Heart left ventricle (tissue), 16 donors: ENCODE measurements around the gene RAMP1. TPM values are rescaled to one million over a fixed set of nuclear protein-coding genes. Genes with fewer than 3 reads are reported as not detected.

Experiments
- ATAC-seq, 4 donors: fragments of 200-7000 bp; cut with Tn5 transposase; one replicate each; pipeline ENCODE4 v1.9.1; 2020 to 2022; ENCODE audit warnings: moderate library complexity in 4 of 4, mild to moderate bottlenecking in 3 of 4, moderate number of reproducible peaks in 1 of 4
- DNase-seq, 5 donors: peaks; one replicate each; pipeline ENCODE4 v3.0.0-alpha.2; 2020
- H3K27ac ChIP-seq, 12 donors: fragments of 200-600 bp; sonication (generic) in 4 of 12; one replicate each; pipeline versions ENCODE4 v1.5.0 to v1.8.0; 2016 to 2022; ENCODE audit warnings: mild to moderate bottlenecking in 2 of 12
- H3K27me3 ChIP-seq, 9 donors: fragments of 200-600 bp; sonication (generic) in 2 of 9; one replicate each; pipeline versions ENCODE4 v1.5.1 to v1.8.0; 2016 to 2022; ENCODE audit warnings: mild to moderate bottlenecking in 3 of 9
- H3K36me3 ChIP-seq, 9 donors: fragments of 200-600 bp; sonication (generic) in 2 of 9; one replicate each; pipeline versions ENCODE4 v1.5.0 to v1.8.0; 2018 to 2022; ENCODE audit warnings: mild to moderate bottlenecking in 2 of 9
- H3K4me1 ChIP-seq, 12 donors: fragments of 200-600 bp; sonication (generic) in 4 of 12; one replicate each; pipeline versions ENCODE4 v1.5.0 to v1.8.0; 2016 to 2022; ENCODE audit warnings: mild to moderate bottlenecking in 3 of 12
- H3K4me3 ChIP-seq, 12 donors: fragments of 200-600 bp; sonication (generic) in 4 of 12; one replicate each; pipeline versions ENCODE4 v1.5.0 to v1.8.0; 2017 to 2022; ENCODE audit warnings: mild to moderate bottlenecking in 9 of 12, moderate library complexity in 4 of 12
- H3K9me3 ChIP-seq, 12 donors: fragments of 200-600 bp; sonication (generic) in 4 of 12; one replicate each; pipeline versions ENCODE4 v1.5.0 to v1.8.0; 2016 to 2022; ENCODE audit warnings: mild to moderate bottlenecking in 1 of 12
- CTCF ChIP-seq, 12 donors: fragments of 200-600 bp; sonication (generic) in 4 of 12; IDR thresholded peaks; one replicate each; pipeline versions ENCODE4 v1.5.0 to v1.8.0; 2018 to 2022; ENCODE audit warnings: antibody characterized with exemption in 12 of 12, mild to moderate bottlenecking in 5 of 12
- POLR2A ChIP-seq, 2 donors: fragments of 450-650 bp; IDR thresholded peaks; one replicate each; pipeline ENCODE4 v1.6.1; 2017; ENCODE audit warnings: antibody characterized with exemption in 2 of 2, mild to moderate bottlenecking in 2 of 2, moderate library complexity in 2 of 2
- WGBS, 4 donors: extraction: QIAGEN DNeasy Blood & Tissue Kit in 2 of 4; methylation state at CpG; one replicate each; pipeline versions ENCODE4 v1.1.5 to v1.1.7; 2013 to 2018; 5-methylcytosine and 5-hydroxymethylcytosine counted together
- intact Hi-C, 10 donors: fragments of 100-400 bp; cut with DNase I; formaldehyde crosslinking; loops; one replicate each; pipeline versions ENCODE4 v1.11.1 to v1.14.2; 2022
- polyA plus RNA-seq, 2 donors: library from polyadenylated mRNA; stranded (reverse); fragments of 200-250 nt; gene quantifications; one replicate each; pipeline ENCODE4 v1.2.3, GENCODE V29; 2013
- total RNA-seq, 9 donors: library from RNA; depleted of rRNA in 2 of 9; stranded (reverse); fragments of >200 nt in 2 of 9; fragmentation: NEBNext Ultra II Directional in 3 of 9; extraction: Animal tissue kit (Norgen Biotek cat#: 25700) in 3 of 9; gene quantifications; one replicate each; pipeline versions ENCODE4 v1.1.0 to v1.2.4, GENCODE V29; 2016 to 2023
- donor health status: ischemic (EF 13 %, LVEDD 7.1; RV severe dilation, severe dysfunction).
- donor health status: healthy with polysubstance abuse.
- donor health status: DM: no; HTN: yes; CAD: no.
- donor health status: DM: no; HTN: no; CAD: no.
- donor health status: ischemic (EF 25% LVEDD 6.9; RV normal size, moderate dysfunction).
- donor health status: ischemic (EF 25% LVEDD 5.7; RV mildly dilated, moderate dysfunction).
- donor health status: healthy.
- donor health status: DM: yes; HTN: yes; CAD: no.
- donor health status: ischemic (EF 35%, LVEDD 5.7; RV mildly dilated, moderate dysfunction).
- donor health status: nonischemic (EF 11% LVEDD 7.7; RV severe dilation, severe dysfunction).
- donor health status: DM: yes; HTN: yes; CAD: no.
- donor health status: PGD.
- donor health status: ischemic (EF 29% LVEDD 5.4; RV normal size, mild dysfunction).
- donor health status: nonischemic (EF 23%, LVEDD 6.1; RV moderate dilation, normal function).

The RAMP1 gene
- total and polyA plus RNA-seq, 11 donors, result 36.5 to 1,114 (median 201) TPM

GRCh38 chr2:237913193-237913917, 53.9 kb downstream of the RAMP1 start:
- Histone ChIP-seq H3K4me1 (peaks cover 0 to 10% (median 0%) of the 10 kb centered on the region in 12 donors), H3K27me3 (no peaks in the 10 kb centered on the region), H3K4me3 (no peak overlapping the region), H3K36me3 (no peaks in the 10 kb centered on the region), H3K27ac (no peak overlapping the region), H3K9me3 (no peaks in the 10 kb centered on the region)
- ATAC-seq (no peak), DNase-seq (peak in 1 of 5 donors; percentile 19)
- intact Hi-C loops, result no loop called here
- no peak for TF ChIP-seq CTCF (IDR thresholded peaks at IDR 0.05)
- no peak for TF ChIP-seq POLR2A (IDR thresholded peaks at IDR 0.05)
- WGBS, 4 donors, result 90 to 95% (median 93%) methylated on average over 25 to 26 of the region's 26 CpGs

GRCh38 chr2:237915576-237915975, 56.2 kb downstream of the RAMP1 start:
- intact Hi-C loops, result no loop called here
- 80 to 94% (median 86%) methylated on average over 10 of the region's 10 CpGs for WGBS, 4 donors
- Histone ChIP-seq H3K36me3 (no peaks in the 10 kb centered on the region), H3K4me3 (no peak overlapping the region), H3K4me1 (peaks cover 0 to 10% (median 0%) of the 10 kb centered on the region in 12 donors), H3K9me3 (no peaks in the 10 kb centered on the region), H3K27ac (no peak overlapping the region), H3K27me3 (no peaks in the 10 kb centered on the region)
- DNase-seq, result no peak
- no peak for ATAC-seq
- TF ChIP-seq CTCF (IDR thresholded peaks at IDR 0.05), result no peak

GRCh38 chr2:237916296-237916695, 56.9 kb downstream of the RAMP1 start:
- H3K27ac ChIP-seq, result no peak overlapping the region
- no peaks in the 10 kb centered on the region for H3K27me3 ChIP-seq
- peaks cover 0 to 10% (median 0%) of the 10 kb centered on the region in 12 donors for H3K4me1 ChIP-seq
- intact Hi-C loops, result no loop called here
- DNase-seq (no peak), ATAC-seq (no peak)
- 92 to 97% (median 94%) methylated on average over 13 of the region's 13 CpGs for WGBS, 4 donors
- no peak overlapping the region for H3K4me3 ChIP-seq
- H3K36me3 ChIP-seq, result no peaks in the 10 kb centered on the region
- TF ChIP-seq CTCF (IDR thresholded peaks at IDR 0.05), result no peak
- no peak for TF ChIP-seq POLR2A (IDR thresholded peaks at IDR 0.05)
- H3K9me3 ChIP-seq, result no peaks in the 10 kb centered on the region

GRCh38 chr2:237917696-237918374, 58.4 kb downstream of the RAMP1 start:
- Histone ChIP-seq H3K9me3 (no peaks in the 10 kb centered on the region), H3K36me3 (no peaks in the 10 kb centered on the region), H3K4me1 (peaks cover 0 to 3% (median 0%) of the 10 kb centered on the region in 12 donors), H3K27ac (no peak overlapping the region), H3K27me3 (no peaks in the 10 kb centered on the region), H3K4me3 (no peak overlapping the region)
- intact Hi-C loops, result no loop called here
- TF ChIP-seq CTCF (IDR thresholded peaks at IDR 0.05), result no peak
- no peak for TF ChIP-seq POLR2A (IDR thresholded peaks at IDR 0.05)
- DNase-seq (no peak), ATAC-seq (no peak)
- WGBS, 4 donors, result 91 to 93% (median 92%) methylated on average over 5 of the region's 5 CpGs
